Renal pelvis (tissue), 4 donors: ENCODE measurements around the gene ZDHHC11B. TPM values are rescaled to one million over a fixed set of nuclear protein-coding genes. Genes with fewer than 3 reads are reported as not detected.
"Not testable (repeated sequence)": the region's sequence is repeated elsewhere in the genome, so short reads cannot be mapped to it uniquely, and the experiment has no call there.

Experiments used
- DNase-seq: peaks from one replicate; pipeline ENCODE4 v3.0.0-alpha.2; 2013
- polyA plus RNA-seq, 3 donors: library from polyadenylated mRNA; unstranded; fragments of 120-200 nt; gene quantifications; one replicate each; pipeline ENCODE4 v1.2.1, GENCODE V29; 2013; ENCODE audit not compliant: insufficient read length in 3 of 3

Gene ZDHHC11B
- polyA plus RNA-seq, 3 donors = 7.9 to 9.2 (median 8.7) TPM

- DNase-seq = no peak
These were observed 28.4 kb downstream of the ZDHHC11B start for GRCh38 chr5:756171-756570.

- not testable (repeated sequence) for DNase-seq
These were observed 30.3 kb downstream of the ZDHHC11B start for GRCh38 chr5:754143-754632.

- not testable (repeated sequence) for DNase-seq
These were observed 30.9 kb downstream of the ZDHHC11B start for GRCh38 chr5:753567-754142.

- not testable (repeated sequence) for DNase-seq
These were observed 31.9 kb downstream of the ZDHHC11B start for GRCh38 chr5:752532-753115.

GRCh38 chr5:751992-752391 lies 32.5 kb downstream of the ZDHHC11B start:
- DNase-seq = not testable (repeated sequence)

GRCh38 chr5:751496-751895 lies 33.0 kb downstream of the ZDHHC11B start:
- DNase-seq = no peak

- not testable (repeated sequence) for DNase-seq
These were observed 34.3 kb downstream of the ZDHHC11B start for GRCh38 chr5:750226-750625.

- DNase-seq = no peak
These were observed 35.3 kb downstream of the ZDHHC11B start for GRCh38 chr5:749101-749670.

- DNase-seq = not testable (repeated sequence)
These were observed 36.2 kb downstream of the ZDHHC11B start for GRCh38 chr5:748011-748980.

- DNase-seq = not testable (repeated sequence)
These were observed 37.2 kb downstream of the ZDHHC11B start for GRCh38 chr5:747303-747844.

GRCh38 chr5:746258-746761 lies 38.2 kb downstream of the ZDHHC11B start:
- no peak for DNase-seq

GRCh38 chr5:745272-746142 lies 39.0 kb downstream of the ZDHHC11B start:
- not testable (repeated sequence) for DNase-seq

GRCh38 chr5:743696-744404 lies 40.7 kb downstream of the ZDHHC11B start:
- DNase-seq = not testable (repeated sequence)

GRCh38 chr5:742276-742675 lies 42.3 kb downstream of the ZDHHC11B start:
- not testable (repeated sequence) for DNase-seq

GRCh38 chr5:734145-734544 lies 50.4 kb downstream of the ZDHHC11B start:
- DNase-seq = not testable (repeated sequence)

GRCh38 chr5:732754-733454 lies 51.6 kb downstream of the ZDHHC11B start:
- DNase-seq = not testable (repeated sequence)

GRCh38 chr5:729225-729624 lies 55.3 kb downstream of the ZDHHC11B start:
- not testable (repeated sequence) for DNase-seq

GRCh38 chr5:727087-727486 lies 57.4 kb downstream of the ZDHHC11B start:
- DNase-seq = peak; percentile 8

GRCh38 chr5:723865-724264 lies 60.7 kb downstream of the ZDHHC11B start:
- DNase-seq = not testable (repeated sequence)
